Suprapubic skin (tissue), 3 donors: ENCODE data around the gene PRKN.
"Not testable (repeated sequence)": the region's sequence is repeated elsewhere in the genome, so short reads cannot be mapped to it uniquely, and the experiment has no call there.

Experiments
- CTCF ChIP-seq, 2 donors: fragments of 200-600 bp in 1 of 2; fragments of 450-650 bp in 1 of 2; sonication (generic) in 1 of 2; IDR thresholded peaks; one replicate each; pipeline ENCODE4 v1.5.1; 2016 to 2019; ENCODE audit warnings: antibody characterized with exemption in 2 of 2, mild to moderate bottlenecking in 1 of 2, moderate library complexity in 1 of 2
- POLR2A ChIP-seq, 2 donors: fragments of 450-650 bp; IDR thresholded peaks; one replicate each; pipeline ENCODE4 v1.6.1; 2017; ENCODE audit warnings: antibody characterized with exemption in 2 of 2, mild to moderate bottlenecking in 2 of 2, moderate library complexity in 2 of 2

- TF ChIP-seq CTCF, POLR2A (IDR thresholded peaks at IDR 0.05): not testable (repeated sequence)
Observed at GRCh38 chr6:161496271-161496670, 1231.3 kb downstream of the PRKN start.
